Subcutaneous adipose tissue (tissue), 4 donors: Measurements from ENCODE around the gene C1orf210. TPM values are rescaled to one million over a fixed set of nuclear protein-coding genes. Genes with fewer than 3 reads are reported as not detected.

ENCODE experiments used
- total RNA-seq, 4 donors: library from RNA; depleted of rRNA; stranded (reverse); fragments of >200 nt; gene quantifications; one replicate each; pipeline ENCODE4 v1.1.0, GENCODE V29; 2016
- TF ChIP-seq, protein P1 (sequence below): fragments of 450-650 bp; IDR thresholded peaks from one replicate; pipeline ENCODE4 v1.5.1; 2016; ENCODE audit warnings: low read depth, mild to moderate bottlenecking, control low read depth, antibody characterized with exemption, moderate library complexity

Gene C1orf210
- total RNA-seq, 4 donors from 2014 or later, result 0.34 to 2.6 TPM; not detected in 2

DNA sequence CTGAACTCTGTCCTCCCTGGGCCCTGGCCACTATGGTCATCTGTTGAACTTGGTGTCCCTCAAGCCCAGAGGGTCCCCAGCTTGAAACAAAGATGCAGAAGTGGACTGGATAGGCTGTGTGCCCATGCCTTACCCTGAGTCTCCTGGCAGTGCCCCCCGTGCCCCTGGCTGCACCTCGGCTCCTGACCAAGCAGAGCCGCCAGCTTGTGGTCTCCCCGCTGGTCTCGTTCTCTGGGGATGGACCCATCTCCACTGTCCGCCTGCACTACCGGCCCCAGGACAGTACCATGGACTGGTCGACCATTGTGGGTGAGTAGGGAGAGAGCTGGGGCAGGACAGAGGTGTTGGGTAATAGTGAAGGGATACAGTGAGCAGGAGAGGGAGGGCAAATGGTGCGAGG, 26.1 kb upstream of the C1orf210 start:
- TF ChIP-seq, protein P1, sequence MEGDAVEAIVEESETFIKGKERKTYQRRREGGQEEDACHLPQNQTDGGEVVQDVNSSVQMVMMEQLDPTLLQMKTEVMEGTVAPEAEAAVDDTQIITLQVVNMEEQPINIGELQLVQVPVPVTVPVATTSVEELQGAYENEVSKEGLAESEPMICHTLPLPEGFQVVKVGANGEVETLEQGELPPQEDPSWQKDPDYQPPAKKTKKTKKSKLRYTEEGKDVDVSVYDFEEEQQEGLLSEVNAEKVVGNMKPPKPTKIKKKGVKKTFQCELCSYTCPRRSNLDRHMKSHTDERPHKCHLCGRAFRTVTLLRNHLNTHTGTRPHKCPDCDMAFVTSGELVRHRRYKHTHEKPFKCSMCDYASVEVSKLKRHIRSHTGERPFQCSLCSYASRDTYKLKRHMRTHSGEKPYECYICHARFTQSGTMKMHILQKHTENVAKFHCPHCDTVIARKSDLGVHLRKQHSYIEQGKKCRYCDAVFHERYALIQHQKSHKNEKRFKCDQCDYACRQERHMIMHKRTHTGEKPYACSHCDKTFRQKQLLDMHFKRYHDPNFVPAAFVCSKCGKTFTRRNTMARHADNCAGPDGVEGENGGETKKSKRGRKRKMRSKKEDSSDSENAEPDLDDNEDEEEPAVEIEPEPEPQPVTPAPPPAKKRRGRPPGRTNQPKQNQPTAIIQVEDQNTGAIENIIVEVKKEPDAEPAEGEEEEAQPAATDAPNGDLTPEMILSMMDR, result no peak

DNA sequence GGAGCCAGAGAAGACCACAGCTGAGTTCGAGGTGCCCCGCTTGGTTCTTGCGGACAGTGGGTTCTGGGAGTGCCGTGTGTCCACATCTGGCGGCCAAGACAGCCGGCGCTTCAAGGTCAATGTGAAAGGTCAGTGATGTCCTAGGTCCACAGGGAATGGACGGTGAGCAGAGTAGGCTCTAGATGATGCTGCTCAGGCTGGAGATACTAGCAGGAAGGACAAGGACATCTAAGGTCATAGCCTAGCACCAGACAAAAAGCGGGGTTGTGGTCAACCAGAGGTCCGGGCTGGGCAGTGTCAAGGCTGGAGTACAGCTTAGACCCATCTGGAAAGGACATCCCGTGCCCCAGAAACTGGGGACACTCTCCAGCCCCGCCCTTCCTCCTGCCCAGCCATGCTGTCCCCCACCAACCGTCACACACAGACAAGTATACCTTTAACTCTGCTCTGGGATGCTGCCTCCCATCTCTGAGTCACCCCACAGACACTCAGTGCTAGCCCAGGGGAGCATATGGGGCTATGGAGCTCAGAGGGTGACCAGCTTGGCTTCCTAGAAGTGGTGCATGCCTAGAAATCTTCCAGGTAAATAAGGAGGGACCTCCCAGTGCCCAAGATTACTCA, 24.1 kb upstream of the C1orf210 start:
- TF ChIP-seq, protein P1, result no peak

DNA sequence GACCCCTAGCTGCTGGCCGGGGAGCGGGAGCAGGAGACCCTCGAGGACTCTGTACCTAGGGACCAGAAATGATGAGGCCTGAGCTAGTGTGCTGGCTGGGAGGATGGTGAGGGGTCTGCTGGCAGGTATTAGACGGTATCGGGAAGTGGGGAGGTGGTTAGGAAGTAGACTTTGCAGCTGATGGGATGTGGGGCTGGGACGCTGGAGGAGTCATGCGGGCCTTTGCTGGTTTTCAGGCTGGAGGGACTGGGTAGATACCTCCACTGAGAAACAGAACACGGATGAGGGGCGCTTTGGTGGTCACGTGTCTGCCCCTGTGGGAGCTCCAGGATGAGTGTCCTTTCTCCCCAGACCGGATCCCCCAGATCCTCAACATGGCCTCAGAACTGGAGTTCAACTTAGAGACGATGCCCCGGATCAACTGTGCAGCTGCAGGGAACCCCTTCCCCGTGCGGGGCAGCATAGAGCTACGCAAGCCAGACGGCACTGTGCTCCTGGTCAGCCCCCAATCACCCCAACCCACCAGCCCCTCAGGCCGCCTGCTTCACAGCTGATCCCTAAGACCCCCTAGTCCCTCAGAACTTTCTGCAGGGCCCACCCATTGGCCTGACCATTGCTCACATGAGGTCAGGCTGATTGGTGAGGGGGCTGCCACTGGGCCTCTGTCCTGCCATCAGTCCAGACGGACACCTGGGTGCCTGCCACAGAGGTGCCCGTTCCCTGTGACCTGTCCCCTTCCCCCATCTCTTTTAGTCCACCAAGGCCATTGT, 23.4 kb upstream of the C1orf210 start:
- TF ChIP-seq, protein P1, result no peak

DNA sequence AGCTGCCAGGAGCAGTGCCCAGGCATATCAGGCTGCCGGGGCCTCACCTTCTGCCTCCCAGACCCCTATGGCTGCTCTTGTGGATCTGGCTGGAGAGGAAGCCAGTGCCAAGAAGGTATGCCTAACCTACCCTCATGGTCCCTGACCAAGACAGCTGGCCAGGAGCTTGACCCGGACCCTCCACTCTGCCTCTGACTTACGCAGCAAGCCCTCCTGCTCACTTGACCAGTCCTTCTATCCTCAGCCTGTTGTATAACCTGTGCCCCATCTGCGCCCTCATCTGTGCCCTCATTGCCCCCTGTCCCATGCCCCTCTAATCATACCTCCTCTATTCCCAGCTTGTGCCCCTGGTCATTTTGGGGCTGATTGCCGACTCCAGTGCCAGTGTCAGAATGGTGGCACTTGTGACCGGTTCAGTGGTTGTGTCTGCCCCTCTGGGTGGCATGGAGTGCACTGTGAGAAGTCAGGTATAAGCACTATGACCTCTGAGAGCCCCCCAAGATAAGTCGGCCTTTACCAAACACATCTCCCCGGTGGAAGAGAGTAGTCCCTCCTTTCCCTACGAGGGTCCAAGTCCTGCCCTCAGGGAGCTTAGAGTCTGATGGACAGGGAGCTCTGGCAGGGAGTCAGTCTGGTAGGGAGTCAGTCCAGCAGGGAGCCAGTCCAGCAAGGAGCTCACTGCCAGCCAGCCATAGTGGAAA, 22.2 kb upstream of the C1orf210 start:
- TF ChIP-seq, protein P1, result no peak

DNA sequence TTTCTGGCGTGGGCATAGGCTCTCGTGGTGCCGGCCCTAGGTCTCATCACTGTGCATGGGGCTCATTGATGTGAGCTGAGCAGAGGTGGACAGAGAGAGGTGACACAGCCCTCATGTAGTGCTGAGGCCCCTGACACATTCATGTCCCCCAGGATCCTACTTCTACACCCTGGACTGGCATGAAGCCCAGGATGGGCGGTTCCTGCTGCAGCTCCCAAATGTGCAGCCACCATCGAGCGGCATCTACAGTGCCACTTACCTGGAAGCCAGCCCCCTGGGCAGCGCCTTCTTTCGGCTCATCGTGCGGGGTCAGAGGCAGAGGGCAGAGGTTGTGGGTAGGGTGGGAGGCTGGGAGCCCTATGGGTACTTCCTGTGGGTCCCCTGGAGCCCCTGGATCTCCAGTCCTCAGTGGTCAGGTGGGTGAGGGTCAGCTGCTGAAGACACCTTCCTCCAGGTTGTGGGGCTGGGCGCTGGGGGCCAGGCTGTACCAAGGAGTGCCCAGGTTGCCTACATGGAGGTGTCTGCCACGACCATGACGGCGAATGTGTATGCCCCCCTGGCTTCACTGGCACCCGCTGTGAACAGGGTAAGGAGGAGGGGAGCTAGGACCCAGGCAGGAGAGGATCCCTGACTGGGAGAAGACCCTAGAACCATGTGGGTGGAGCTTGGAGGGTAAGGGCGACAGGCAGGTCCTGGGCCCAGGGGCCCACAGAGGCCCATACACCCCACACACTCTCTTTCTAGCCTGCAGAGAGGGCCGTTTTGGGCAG, 21.5 kb upstream of the C1orf210 start:
- TF ChIP-seq, protein P1, result no peak

DNA sequence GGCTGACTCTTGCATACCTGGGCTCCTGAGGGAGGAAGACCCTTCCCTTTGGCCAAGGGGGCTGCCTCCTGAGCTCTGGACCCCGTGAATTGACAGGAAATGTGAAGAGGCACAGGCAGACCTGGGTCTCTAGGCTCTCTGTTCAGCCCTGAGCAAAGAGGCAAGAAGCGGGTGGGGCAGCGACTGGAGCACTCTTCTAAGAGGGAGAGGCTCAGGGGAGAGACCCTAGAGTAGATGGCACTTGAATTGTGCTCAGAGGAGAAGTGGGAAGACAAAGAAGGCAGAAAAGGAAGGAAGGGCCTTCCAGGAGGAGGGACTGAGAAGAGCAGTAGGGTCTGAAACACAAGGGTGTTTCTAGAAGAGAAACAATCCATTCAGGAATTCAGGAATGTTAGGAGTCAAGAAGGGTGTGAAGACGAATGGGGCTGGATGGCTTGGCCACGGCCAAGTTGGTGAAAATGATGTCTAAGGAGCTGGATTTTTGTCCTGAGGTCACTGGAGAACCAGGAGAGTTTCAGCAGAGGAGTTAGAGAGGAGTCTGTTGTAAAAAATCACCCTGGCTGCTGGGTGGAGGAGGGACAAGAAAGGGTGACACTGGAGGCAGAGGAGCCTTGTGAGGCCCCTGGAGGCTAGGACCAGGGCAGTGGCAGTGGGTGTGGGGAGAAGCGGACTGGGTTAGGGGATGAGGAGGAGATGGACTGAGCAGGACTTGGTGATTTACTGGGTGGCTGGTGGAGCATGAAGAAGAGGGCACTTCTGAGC, 20.7 kb upstream of the C1orf210 start:
- TF ChIP-seq, protein P1, result no peak
